HCT116 (cell line): Measurements from ENCODE around the gene SLC25A45. TPM values are rescaled to one million over a fixed set of nuclear protein-coding genes. Genes with fewer than 3 reads are reported as not detected.

Source experiments
- ATAC-seq: fragments of 200-7000 bp; cut with Tn5 transposase; 2 replicates; pipeline ENCODE4 v1.9.1; 2020; ENCODE audit warnings: mild to moderate bottlenecking, moderate library complexity
- BruUV-seq: library from RNA; stranded (reverse); fragments of 400-500 nt; replicated peaks from 2 replicates; lab custom pipeline; 2021; lab: Mats Ljungman, UMichigan
- CTCF ChIA-PET: fragments of 300-600 bp; sonication (Branson Sonifier 250); formaldehyde crosslinking; loops from one replicate; lab custom pipeline; 2021; ENCODE audit warnings: antibody characterized with exemption; lab: Charles Lee
- POLR2A ChIA-PET: fragments of 300-600, 350-600 bp; sonication (Branson Sonifier 250); formaldehyde crosslinking; loops from one replicate; lab custom pipeline; 2021; ENCODE audit warnings: antibody characterized with exemption; lab: Charles Lee
- RAD21 ChIA-PET, 2 experiments: fragments of 300-600 bp; sonication (Branson Sonifier 250); formaldehyde crosslinking; loops; one replicate each; lab custom pipeline; 2023; ENCODE audit warnings: low total read pairs in 2 of 2; ENCODE audit not compliant: uncharacterized antibody in 2 of 2, unreplicated experiment in 2 of 2, low non-redundant PET in 1 of 2; lab: Charles Lee
- DNase-seq: peaks from one replicate; pipeline ENCODE4 v3.0.0-alpha.2; 2010; ENCODE audit warnings: low read depth, low spot score
- H2AFZ ChIP-seq: fragments of 200-600 bp; shearing (Covaris generic), sonication (generic); 2 replicates; pipeline ENCODE4 v1.6.1; 2017; ENCODE audit warnings: low read depth, mixed run types, mixed read lengths, antibody characterized with exemption, low read length; ENCODE audit not compliant: poor library complexity, severe bottlenecking
- H3K27ac ChIP-seq: 2 replicates; pipeline ENCODE4 v1.5.1; 2012; ENCODE audit warnings: low read depth, low read length
- H3K27me3 ChIP-seq: fragments of 200-600 bp; sonication (generic); 2 replicates; pipeline ENCODE4 v1.6.1; 2016; ENCODE audit warnings: mixed run types, low read length, mixed read lengths; ENCODE audit not compliant: insufficient read depth
- H3K36me3 ChIP-seq, 2 experiments: fragments of 200-500 bp in 1 of 2; fragments of 200-600 bp in 1 of 2; sonication (Bioruptor generic) in 1 of 2; sonication (generic) in 1 of 2; 2 replicates each; pipeline versions ENCODE4 v1.5.1 to v1.6.1; 2014 to 2016; ENCODE audit warnings: low read length in 2 of 2, inconsistent platforms in 1 of 2, mixed read lengths in 1 of 2, mixed run types in 1 of 2; ENCODE audit not compliant: insufficient read depth in 2 of 2, control insufficient read depth in 1 of 2
- H3K4me1 ChIP-seq, 2 experiments: fragments of 200-600 bp in 1 of 2; sonication (generic) in 1 of 2; 2 replicates each; pipeline versions ENCODE4 v1.5.1 to v1.6.1; 2012 to 2017; ENCODE audit warnings: low read length in 2 of 2, inconsistent platforms in 1 of 2, mild to moderate bottlenecking in 1 of 2, mixed read lengths in 1 of 2, mixed run types in 1 of 2, moderate library complexity in 1 of 2; ENCODE audit not compliant: insufficient read depth in 2 of 2, control insufficient read depth in 1 of 2
- H3K4me2 ChIP-seq: fragments of 200-600 bp; sonication (generic); 2 replicates; pipeline ENCODE4 v1.6.1; 2017; ENCODE audit warnings: mixed run types, low read length, mixed read lengths
- H3K4me3 ChIP-seq, 2 experiments: fragments of 200-600 bp in 1 of 2; sonication (generic) in 1 of 2; replicated peaks in 1 of 2; 2 replicates each; pipeline ENCODE4 v1.5.1; 2011 to 2016; ENCODE audit warnings: low read length in 2 of 2, control low read depth in 1 of 2, low read depth in 1 of 2, mild to moderate bottlenecking in 1 of 2, mixed read lengths in 1 of 2, mixed run types in 1 of 2
- H3K79me2 ChIP-seq: fragments of 200-600 bp; sonication (generic); 2 replicates; pipeline ENCODE4 v1.6.1; 2017; ENCODE audit warnings: mild to moderate bottlenecking, mixed run types, low read length, moderate library complexity, mixed read lengths; ENCODE audit not compliant: insufficient read depth
- H3K9ac ChIP-seq: fragments of 200-600 bp; sonication (generic); 2 replicates; pipeline ENCODE4 v1.6.1; 2016; ENCODE audit warnings: low read length, mixed read lengths
- H3K9me2 ChIP-seq: fragments of 200-600 bp; sonication (generic), shearing (Covaris generic); 2 replicates; pipeline ENCODE4 v1.6.1; 2017; ENCODE audit warnings: mixed run types, mild to moderate bottlenecking, moderate library complexity; ENCODE audit not compliant: insufficient read depth
- H3K9me3 ChIP-seq, 2 experiments: fragments of 200-500 bp in 1 of 2; fragments of 200-600 bp in 1 of 2; sonication (Bioruptor generic) in 1 of 2; sonication (generic) in 1 of 2; 2 replicates each; pipeline ENCODE4 v1.6.1; 2014 to 2017; ENCODE audit warnings: low read length in 2 of 2, mixed read lengths in 2 of 2, inconsistent platforms in 1 of 2, low read depth in 1 of 2, mild to moderate bottlenecking in 1 of 2, mixed run types in 1 of 2, moderate library complexity in 1 of 2; ENCODE audit not compliant: control insufficient read depth in 1 of 2, insufficient read depth in 1 of 2
- H4K20me1 ChIP-seq: fragments of 200-600 bp; sonication (generic), shearing (Covaris generic); 2 replicates; pipeline ENCODE4 v1.6.1; 2017; ENCODE audit warnings: mixed run types, mild to moderate bottlenecking, moderate library complexity; ENCODE audit not compliant: insufficient read depth
- EZH2phosphoT487 ChIP-seq: fragments of 200-600 bp; IDR thresholded peaks from 2 replicates; pipeline ENCODE4 v1.6.1; 2018; ENCODE audit warnings: antibody characterized with exemption, borderline replicate concordance
- FOSL1 ChIP-seq: IDR thresholded peaks from 2 replicates; pipeline ENCODE4 v1.6.1; 2012; ENCODE audit warnings: low read depth
- POLR2AphosphoS5 ChIP-seq: IDR thresholded peaks from 2 replicates; pipeline ENCODE4 v1.6.1; 2011; ENCODE audit warnings: mild to moderate bottlenecking, low read depth, low read length, moderate library complexity
- RAD21 ChIP-seq: IDR thresholded peaks from 2 replicates; pipeline ENCODE4 v1.6.1; 2012; ENCODE audit warnings: low read depth, mild to moderate bottlenecking
- SRF ChIP-seq: IDR thresholded peaks from 2 replicates; pipeline ENCODE4 v1.6.1; 2012; ENCODE audit warnings: low read depth
- YY1 ChIP-seq: IDR thresholded peaks from 2 replicates; pipeline ENCODE4 v1.6.1; 2011; ENCODE audit warnings: low read length, low read depth, moderate library complexity, mild to moderate bottlenecking; ENCODE audit not compliant: insufficient replicate concordance; ENCODE audit errors: extremely low read depth
- ZBTB33 ChIP-seq: IDR thresholded peaks from 2 replicates; pipeline ENCODE4 v1.6.1; 2011; ENCODE audit warnings: mild to moderate bottlenecking, low read length, moderate library complexity; ENCODE audit not compliant: insufficient replicate concordance; ENCODE audit errors: extremely low read depth
- ZFX ChIP-seq: fragments of 450-650 bp; IDR thresholded peaks from 2 replicates; pipeline ENCODE4 v1.6.1; 2017
- intact Hi-C: fragments of 100-400 bp; cut with micrococcal nuclease; formaldehyde crosslinking; loops from 2 replicates; pipeline ENCODE4 v1.10.0; 2022
- total RNA-seq: library from RNA; stranded (reverse); gene quantifications from one replicate; pipeline ENCODE4 v1.2.1, GENCODE V29; 2021; ENCODE audit not compliant: unreplicated experiment
- TF ChIP-seq, protein P1 (sequence below): IDR thresholded peaks from 2 replicates; pipeline ENCODE4 v1.6.1; 2012

The SLC25A45 gene
- total RNA-seq, 1 experiment from 2014 or later = 3.9 TPM

GRCh38 chr11:65363770-65364169 lies 18.7 kb downstream of the SLC25A45 start:
- Histone ChIP-seq H3K4me2 (no peak overlapping the region), H3K36me3 (no peaks in the 10 kb centered on the region), H3K9me2 (no peaks in the 10 kb centered on the region), H4K20me1 (no peaks in the 10 kb centered on the region), H3K4me3 (no peak overlapping the region), H3K9me3 (no peaks in the 10 kb centered on the region), H3K4me1 (peaks cover 6 to 10% of the 10 kb centered on the region in 2 experiments; a peak in 3 of 4 replicates), H3K79me2 (no peaks in the 10 kb centered on the region), H2AFZ (no peak overlapping the region), H3K27me3 (no peaks in the 10 kb centered on the region), H3K27ac (no peak overlapping the region), H3K9ac (no peak overlapping the region)
- intact Hi-C loops = no loop called here
- BruUV-seq = no TSS peak
- RAD21 ChIA-PET = no interaction called here
- DNase-seq = no peak
- POLR2A ChIA-PET = no interaction called here
- ATAC-seq = no peak
- CTCF ChIA-PET = no interaction called here
- TF ChIP-seq RAD21 (no peak), FOSL1 (no peak), POLR2AphosphoS5 (no peak), YY1 (no peak), ZBTB33 (no peak), ZFX (no peak), SRF (no peak), EZH2phosphoT487 (no peak)
- TF ChIP-seq, protein P1, sequence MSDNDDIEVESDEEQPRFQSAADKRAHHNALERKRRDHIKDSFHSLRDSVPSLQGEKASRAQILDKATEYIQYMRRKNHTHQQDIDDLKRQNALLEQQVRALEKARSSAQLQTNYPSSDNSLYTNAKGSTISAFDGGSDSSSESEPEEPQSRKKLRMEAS = no peak
